H1 (cell line): ENCODE measurements around the gene EFEMP1. TPM values are rescaled to one million over a fixed set of nuclear protein-coding genes. Genes with fewer than 3 reads are reported as not detected.

Source experiments
- CBX8 ChIP-seq: fragments of 300-800, 300-1000 bp; sonication (generic); IDR thresholded peaks from 2 replicates; pipeline ENCODE4 v1.7.1; 2016; ENCODE audit warnings: low read depth, low read length, borderline replicate concordance
- CHD7 ChIP-seq: fragments of 300-600 bp; sonication (generic); IDR thresholded peaks from 2 replicates; pipeline ENCODE4 v1.7.1; 2012; ENCODE audit warnings: low read length, moderate library complexity, mild to moderate bottlenecking, inconsistent platforms; ENCODE audit not compliant: insufficient replicate concordance
- GTF2F1 ChIP-seq: IDR thresholded peaks from 2 replicates; pipeline ENCODE4 v1.6.1; 2012; ENCODE audit warnings: low read depth, low read length, improper control_type of control experiment, borderline replicate concordance
- KDM4A ChIP-seq: IDR thresholded peaks from one replicate; pipeline ENCODE4 v1.7.1; 2012; ENCODE audit warnings: low read depth, mild to moderate bottlenecking, moderate library complexity, low read length, inconsistent platforms; ENCODE audit not compliant: severe bottlenecking
- KDM5A ChIP-seq: fragments of 200-600 bp; IDR thresholded peaks from 2 replicates; pipeline ENCODE4 v1.7.1; 2012; ENCODE audit warnings: mild to moderate bottlenecking, low read length, inconsistent platforms, mixed read lengths
- NANOG ChIP-seq: IDR thresholded peaks from 2 replicates; pipeline ENCODE4 v1.6.1; 2011; ENCODE audit warnings: low read length, low read depth, mild to moderate bottlenecking, inconsistent platforms; ENCODE audit not compliant: insufficient read depth, poor library complexity, severe bottlenecking
- RNF2 ChIP-seq: fragments of 200-900, 300-1000 bp; sonication (generic); IDR thresholded peaks from 2 replicates; pipeline ENCODE4 v1.7.1; 2016; ENCODE audit warnings: borderline replicate concordance, low read depth, mild to moderate bottlenecking, antibody characterized with exemption, low read length; ENCODE audit not compliant: poor library complexity, severe bottlenecking; ENCODE audit errors: missing control alignments
- SIN3A ChIP-seq, 2 experiments: IDR thresholded peaks in 1 of 2; conservative IDR thresholded peaks in 1 of 2; 2 replicates each; pipeline ENCODE4 v1.6.1; 2011 to 2012; ENCODE audit warnings: low read length in 2 of 2, improper control_type of control experiment in 1 of 2, low read depth in 1 of 2, mild to moderate bottlenecking in 1 of 2
- SP1 ChIP-seq: IDR thresholded peaks from 2 replicates; pipeline ENCODE4 v1.6.1; 2011; ENCODE audit warnings: low read depth, low read length
- SRF ChIP-seq: IDR thresholded peaks from 2 replicates; pipeline ENCODE4 v1.6.1; 2011; ENCODE audit warnings: mild to moderate bottlenecking, low read depth, low read length, moderate library complexity
- polyA plus RNA-seq, 7 experiments: library from polyadenylated mRNA; depleted of rRNA in 3 of 7; stranded (reverse) in 5 of 7; unstranded in 2 of 7; fragments of >200 nt in 5 of 7; fragments of 200-250 nt in 2 of 7; gene quantifications; 1 replicate in 5 of 7; 2 replicates in 1 of 7; 4 replicates in 1 of 7; pipeline versions ENCODE4 v1.2.1 to v1.2.3, GENCODE V29; 2011 to 2013; ENCODE audit warnings: missing spikeins in 2 of 7, mixed read lengths in 2 of 7
- total RNA-seq: library from RNA; stranded (reverse); fragmentation: NEBNext Ultra II Directional; extraction: Animal tissue kit (Norgen Biotek cat#: 25700); gene quantifications from 2 replicates; pipeline ENCODE4 v1.2.1, GENCODE V29; 2021

Gene EFEMP1
- total and polyA plus RNA-seq, 2 of the 8 experiments (the other 6 are each of a cell fraction or from before 2014, with no cell fraction given), result 15.5 to 19.7 TPM

- TF ChIP-seq CHD7, result no peak
- TF ChIP-seq KDM5A, result no peak
- TF ChIP-seq SP1, result no peak
- TF ChIP-seq CBX8, result no peak
- TF ChIP-seq SIN3A (conservative IDR thresholded peaks at IDR 0.05 in 1 of 2, IDR thresholded peaks at IDR 0.05 in 1 of 2; ENCODE audit: low read depth in 1 of 2, low read length in 2 of 2), result no peak
- TF ChIP-seq SRF, result no peak
- TF ChIP-seq RNF2, result no peak
- TF ChIP-seq KDM4A, result no peak
- no peak for TF ChIP-seq NANOG
- no peak for TF ChIP-seq GTF2F1
Measured at GRCh38 chr2:55901322-55901721, 22.3 kb downstream of the EFEMP1 start (continued).
